ENCODE data around the gene IBTK.

GRCh38 chr6:82195619-82196018 is 51.9 kb downstream of the IBTK start:
- TF ChIP-seq CTCF (IDR thresholded peaks at IDR 0.05) (no peak), POLR2AphosphoS5 (IDR thresholded peaks at IDR 0.05) (no peak), POLR2A (IDR thresholded peaks at IDR 0.05) (no peak)

All from prostate gland (tissue), 2 donors.